Stomach (tissue), 9 donors: ENCODE results near the gene APPL1. TPM values are rescaled to one million over a fixed set of nuclear protein-coding genes. Genes with fewer than 3 reads are reported as not detected.

Experiments used
- DNase-seq, 2 donors: peaks; one replicate each; pipeline versions ENCODE4 v3.0.0 to v3.0.0-alpha.2; 2013 to 2019
- H3K27ac ChIP-seq, 5 donors: fragments of 200-600 bp in 4 of 5; sonication (generic) in 4 of 5; one replicate each; pipeline ENCODE4 v1.5.1; 2013 to 2019; ENCODE audit warnings: mild to moderate bottlenecking in 1 of 5, moderate library complexity in 1 of 5
- H3K27me3 ChIP-seq, 3 donors: fragments of 200-600 bp; sonication (generic); one replicate each; pipeline ENCODE4 v1.5.1; 2017 to 2019; ENCODE audit warnings: mixed run types in 1 of 3
- H3K36me3 ChIP-seq, 4 donors: fragments of 200-600 bp; sonication (generic); 1 replicate in 3 of 4; 2 replicates in 1 of 4; pipeline ENCODE4 v1.5.1; 2016 to 2019
- H3K4me1 ChIP-seq, 4 donors: fragments of 200-600 bp; sonication (generic); one replicate each; pipeline ENCODE4 v1.5.1; 2016 to 2019
- H3K4me3 ChIP-seq, 4 donors: fragments of 200-600 bp; sonication (generic) in 3 of 4; one replicate each; pipeline ENCODE4 v1.5.1; 2016 to 2019; ENCODE audit warnings: mild to moderate bottlenecking in 1 of 4
- H3K9me3 ChIP-seq, 4 donors: fragments of 200-600 bp; sonication (generic); one replicate each; pipeline ENCODE4 v1.5.1; 2016 to 2019
- EP300 ChIP-seq: sonication (generic); formaldehyde crosslinking; IDR thresholded peaks from one replicate; pipeline ENCODE4 v1.6.1; 2017; ENCODE audit warnings: antibody characterized with exemption
- POLR2A ChIP-seq, 4 donors: fragments of 450-650 bp; IDR thresholded peaks; one replicate each; pipeline ENCODE4 v1.6.1; 2016; ENCODE audit warnings: antibody characterized with exemption in 4 of 4, control low read depth in 2 of 4, mild to moderate bottlenecking in 1 of 4, moderate library complexity in 1 of 4
- POLR2AphosphoS5 ChIP-seq, 3 donors: sonication (generic); formaldehyde crosslinking; IDR thresholded peaks; one replicate each; pipeline ENCODE4 v1.6.1; 2016; ENCODE audit warnings: antibody characterized with exemption in 3 of 3
- WGBS, 5 donors: extraction: QIAGEN DNeasy Blood & Tissue Kit in 3 of 5; methylation state at CpG; one replicate each; pipeline versions ENCODE4 v1.1.5 to v1.1.7; 2013 to 2018; 5-methylcytosine and 5-hydroxymethylcytosine counted together
- intact Hi-C: fragments of 100-400 bp; cut with DNase I; formaldehyde crosslinking; loops from one replicate; pipeline ENCODE4 v1.15.1; 2023; ENCODE audit warnings: low total_unique reads
- polyA plus RNA-seq, 3 donors: library from polyadenylated mRNA; stranded (reverse); fragments of 200-250 nt; gene quantifications; one replicate each; pipeline ENCODE4 v1.2.3, GENCODE V29; 2013
- total RNA-seq, 5 donors: library from RNA; depleted of rRNA; stranded (reverse); fragments of >200 nt; gene quantifications; one replicate each; pipeline versions ENCODE4 v1.1.0 to v1.2.3, GENCODE V29; 2014 to 2016
- TF ChIP-seq, protein P1 (sequence below), 7 experiments: fragments of 450-650 bp in 4 of 7; fragments of 200-600 bp in 3 of 7; sonication (generic) in 3 of 7; IDR thresholded peaks; one replicate each; pipeline ENCODE4 v1.5.1; 2016 to 2019; ENCODE audit warnings: antibody characterized with exemption in 7 of 7, control low read depth in 2 of 7, mild to moderate bottlenecking in 1 of 7
- donor health status: healthy with polysubstance abuse.
- donor health status: Bipolar disorder and iron deficiency.
- donor health status: healthy.

APPL1 gene
- total and polyA plus RNA-seq, 8 donors, result 7.5 to 84.3 (median 25.7) TPM

DNA sequence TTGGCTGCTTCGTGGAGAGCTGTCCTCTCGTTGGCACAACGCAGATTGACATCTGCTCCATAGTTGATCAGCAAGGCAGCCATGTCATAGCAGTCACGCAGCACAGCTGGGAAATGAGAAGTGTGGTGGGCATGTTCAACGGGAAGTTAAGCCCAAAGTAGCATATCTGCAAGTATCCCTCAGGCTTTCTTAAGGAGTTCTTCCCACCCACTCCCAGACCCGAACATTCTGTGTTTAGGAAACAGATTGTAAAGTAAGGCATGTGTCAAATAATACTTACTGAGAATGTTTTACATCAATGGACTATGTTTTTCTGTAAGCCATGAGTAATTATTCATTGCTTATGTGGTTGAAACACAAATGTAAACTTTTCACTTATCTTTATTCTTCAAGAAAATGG is 55.8 kb downstream of the APPL1 start:
- intact Hi-C loops, result no loop called here
- 46 to 72% (median 65%) methylated on average over 6 of the region's 6 CpGs for WGBS, 5 donors
- no peak overlapping the region for H3K4me3 ChIP-seq

GRCh38 chr3:57287205-57287604 is 59.7 kb downstream of the APPL1 start:
- Histone ChIP-seq H3K27ac (no peak overlapping the region), H3K9me3 (no peaks in the 10 kb centered on the region), H3K4me1 (no peaks in the 10 kb centered on the region), H3K36me3 (no peaks in the 10 kb centered on the region), H3K27me3 (peaks cover 0 to 4% (median 0%) of the 10 kb centered on the region in 3 donors), H3K4me3 (no peak overlapping the region)
- DNase-seq, result no peak
- TF ChIP-seq, protein P1, sequence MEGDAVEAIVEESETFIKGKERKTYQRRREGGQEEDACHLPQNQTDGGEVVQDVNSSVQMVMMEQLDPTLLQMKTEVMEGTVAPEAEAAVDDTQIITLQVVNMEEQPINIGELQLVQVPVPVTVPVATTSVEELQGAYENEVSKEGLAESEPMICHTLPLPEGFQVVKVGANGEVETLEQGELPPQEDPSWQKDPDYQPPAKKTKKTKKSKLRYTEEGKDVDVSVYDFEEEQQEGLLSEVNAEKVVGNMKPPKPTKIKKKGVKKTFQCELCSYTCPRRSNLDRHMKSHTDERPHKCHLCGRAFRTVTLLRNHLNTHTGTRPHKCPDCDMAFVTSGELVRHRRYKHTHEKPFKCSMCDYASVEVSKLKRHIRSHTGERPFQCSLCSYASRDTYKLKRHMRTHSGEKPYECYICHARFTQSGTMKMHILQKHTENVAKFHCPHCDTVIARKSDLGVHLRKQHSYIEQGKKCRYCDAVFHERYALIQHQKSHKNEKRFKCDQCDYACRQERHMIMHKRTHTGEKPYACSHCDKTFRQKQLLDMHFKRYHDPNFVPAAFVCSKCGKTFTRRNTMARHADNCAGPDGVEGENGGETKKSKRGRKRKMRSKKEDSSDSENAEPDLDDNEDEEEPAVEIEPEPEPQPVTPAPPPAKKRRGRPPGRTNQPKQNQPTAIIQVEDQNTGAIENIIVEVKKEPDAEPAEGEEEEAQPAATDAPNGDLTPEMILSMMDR (IDR thresholded peaks at IDR 0.05), result no peak
- TF ChIP-seq POLR2A (IDR thresholded peaks at IDR 0.05) (no peak), EP300 (no peak), POLR2AphosphoS5 (IDR thresholded peaks at IDR 0.05) (no peak)
- intact Hi-C loops, result no loop called here
- WGBS, 5 donors, result 27 to 54% (median 44%) methylated on average over 2 of the region's 2 CpGs

More for the DNA sequence above, 55.8 kb downstream of the APPL1 start:
- no peak for DNase-seq
- Histone ChIP-seq H3K27ac (no peak overlapping the region), H3K27me3 (no peaks in the 10 kb centered on the region), H3K9me3 (peaks cover 0 to 11% (median 4%) of the 10 kb centered on the region in 4 donors), H3K36me3 (no peaks in the 10 kb centered on the region), H3K4me1 (no peaks in the 10 kb centered on the region)
- TF ChIP-seq, protein P1 (IDR thresholded peaks at IDR 0.05), result no peak
- no peak for TF ChIP-seq POLR2A (IDR thresholded peaks at IDR 0.05)

DNA sequence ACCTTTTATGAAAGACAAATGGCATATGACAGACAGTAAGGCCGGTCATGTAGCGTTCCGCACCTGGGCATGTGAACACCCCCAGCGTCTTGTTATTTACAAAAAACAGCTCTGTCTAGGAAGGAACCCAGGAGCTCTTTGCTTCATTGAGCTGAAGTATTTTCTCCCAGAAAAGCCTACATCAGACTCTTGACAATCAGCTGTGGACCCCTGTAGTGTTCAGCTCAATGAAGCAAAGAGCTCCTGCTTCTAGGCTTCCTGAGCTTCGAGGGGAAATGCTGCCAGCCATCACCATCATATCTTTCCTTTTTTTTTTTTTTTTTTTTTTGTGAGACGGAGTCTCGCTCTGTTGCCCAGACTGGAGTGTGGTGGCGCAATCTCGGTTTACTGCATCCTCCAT is 60.9 kb downstream of the APPL1 start:
- 88 to 93% (median 90%) methylated on average over 9 of the region's 9 CpGs for WGBS, 5 donors
- no peaks in the 10 kb centered on the region for H3K4me1 ChIP-seq
- DNase-seq, result no peak
- no peaks in the 10 kb centered on the region for H3K9me3 ChIP-seq
- peaks cover 0 to 4% (median 0%) of the 10 kb centered on the region in 3 donors for H3K27me3 ChIP-seq
- no peak overlapping the region for H3K27ac ChIP-seq
- intact Hi-C loops, result no loop called here
- no peak for TF ChIP-seq POLR2A (IDR thresholded peaks at IDR 0.05)
- TF ChIP-seq EP300, result no peak
- TF ChIP-seq, protein P1 (IDR thresholded peaks at IDR 0.05), result no peak
- no peaks in the 10 kb centered on the region for H3K36me3 ChIP-seq
- no peak overlapping the region for H3K4me3 ChIP-seq

GRCh38 chr3:57292159-57292896 is 64.8 kb downstream of the APPL1 start, which contains the start of gene ASB14:
Gene ASB14 (minus strand): TSS chr3:57292685. CDS start chr3:57292033, 652 bp downstream.
- DNase-seq, result no peak

More at GRCh38 chr3:57292159-57292896, 64.8 kb downstream of the APPL1 start, which contains the start of gene ASB14:
- H3K9me3 ChIP-seq, result no peaks in the 10 kb centered on the region
- no peaks in the 10 kb centered on the region for H3K4me1 ChIP-seq
- H3K27me3 ChIP-seq, result peaks cover 0 to 4% (median 0%) of the 10 kb centered on the region in 3 donors
- no peak for TF ChIP-seq EP300
- no peak for TF ChIP-seq POLR2A (IDR thresholded peaks at IDR 0.05)
- intact Hi-C loops, result no loop called here
- no peak within 1 kb of the TSS for H3K4me3 ChIP-seq
- no peaks in the 10 kb centered on the region for H3K36me3 ChIP-seq
- no peak within 1 kb of the TSS for H3K27ac ChIP-seq
- WGBS, 5 donors, result 81 to 97% (median 85%) methylated on average over 1 of the region's 1 CpG
